Measurements from ENCODE around the gene ARHGAP31. TPM values are rescaled to one million over a fixed set of nuclear protein-coding genes. Genes with fewer than 3 reads are reported as not detected.

ARHGAP31 gene
- total RNA-seq, 1 donor from 2014 or later: 20.7 TPM

GRCh38 chr3:119437691-119438258 is 143.6 kb downstream of the ARHGAP31 start:
- no peak for DNase-seq (ENCODE audit: low read depth in 2 of 2)

- DNase-seq (ENCODE audit: low read depth in 2 of 2): no peak
Observed at GRCh38 chr3:119443179-119443578, 149.0 kb downstream of the ARHGAP31 start.

- no peak for DNase-seq (ENCODE audit: low read depth in 2 of 2)
Observed at GRCh38 chr3:119444590-119444989, 150.4 kb downstream of the ARHGAP31 start.

GRCh38 chr3:119453822-119454221 is 159.6 kb downstream of the ARHGAP31 start:
- no peak for DNase-seq (ENCODE audit: low read depth in 2 of 2)

DNA sequence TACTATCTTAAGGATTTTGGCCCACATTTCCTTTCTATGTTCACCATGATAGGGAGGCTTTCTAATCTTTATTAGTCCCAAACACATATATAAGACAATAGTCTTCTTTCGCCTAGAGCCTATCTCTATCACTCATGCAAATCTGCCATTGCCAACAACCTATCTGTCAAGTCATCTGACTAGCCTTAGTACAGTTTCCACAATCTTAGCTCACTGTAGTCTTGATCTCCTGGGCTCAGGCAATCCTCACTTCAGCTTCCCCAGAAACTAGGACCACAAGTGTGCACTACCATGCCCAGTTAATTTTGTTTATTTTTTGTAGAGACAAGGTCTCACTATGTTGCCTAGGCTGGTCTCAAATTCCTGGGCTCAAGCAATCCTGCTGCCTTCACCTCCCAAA is 162.3 kb downstream of the ARHGAP31 start:
- DNase-seq (ENCODE audit: low read depth in 2 of 2): no peak

GRCh38 chr3:119457246-119457645 is 163.1 kb downstream of the ARHGAP31 start:
- no peak for DNase-seq (ENCODE audit: low read depth in 2 of 2)

- DNase-seq (ENCODE audit: low read depth in 2 of 2): peak; percentile 94 to 98
Observed at GRCh38 chr3:119463171-119464169, 169.3 kb downstream of the ARHGAP31 start, which contains the start of gene TMEM39A. Gene TMEM39A, minus strand, starts transcription at chr3:119463615. Its CDS starts 1,541 bp downstream, at chr3:119462074.

DNA sequence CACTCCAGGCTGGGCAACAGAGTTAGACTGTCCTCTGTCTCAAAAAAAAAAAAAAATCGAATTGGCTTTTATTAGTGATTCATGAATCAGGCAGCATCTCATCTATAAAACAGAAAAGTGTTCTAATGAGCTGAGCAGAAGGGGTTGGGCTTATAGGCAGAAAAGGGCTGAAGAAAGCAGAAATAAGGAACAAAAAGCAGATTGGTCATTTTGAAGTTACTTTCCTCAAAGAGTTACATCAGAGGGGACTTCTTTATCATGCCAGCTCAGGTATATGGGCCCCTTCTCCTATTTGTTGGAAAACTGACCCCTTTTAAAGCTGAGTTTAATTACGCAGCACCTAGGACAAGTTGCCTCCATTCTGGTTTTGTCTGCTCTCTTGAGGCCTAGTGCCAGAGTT is 173.9 kb downstream of the ARHGAP31 start:
- DNase-seq (ENCODE audit: low read depth in 2 of 2): no peak

- peak in 1 of 2 donors; percentile 51 for DNase-seq (ENCODE audit: low read depth in 2 of 2)
Observed at GRCh38 chr3:119469418-119470189, 175.4 kb downstream of the ARHGAP31 start.

Other genes with a start within 250 kb of the ARHGAP31 start
- not detected in 2 replicates for gene TEX55, start 148.2 kb upstream of the ARHGAP31 start, total RNA-seq
- gene UPK1B, start 120.8 kb upstream of the ARHGAP31 start, total RNA-seq: not detected in 2 replicates
- gene B4GALT4, start 53.5 kb upstream of the ARHGAP31 start, total RNA-seq: 3.2 and 4.7 TPM in 2 replicates
- 25.8 and 28.6 TPM in 2 replicates for gene TMEM39A, start 169.2 kb downstream of the ARHGAP31 start, total RNA-seq
- 10.5 and 14.3 TPM in 2 replicates for gene POGLUT1, start 174.6 kb downstream of the ARHGAP31 start, total RNA-seq
- gene TIMMDC1, start 204.2 kb downstream of the ARHGAP31 start, total RNA-seq: 37.1 and 39.7 TPM in 2 replicates

All from dermis microvascular lymphatic vessel endothelial cell (primary cell).